HEK293 (cell line): ENCODE results near the gene NR1H2.

Source experiments
- CTCF ChIA-PET: fragments of 350-600 bp; formaldehyde crosslinking; extraction: SDS; loops from one replicate; lab custom pipeline; 2021; ENCODE audit warnings: antibody characterized with exemption; lab: Yijun Ruan, JAX
- POLR2A ChIA-PET: fragments of 300-600 bp; formaldehyde crosslinking; extraction: SDS; loops from one replicate; lab custom pipeline; 2020; ENCODE audit warnings: antibody characterized with exemption, inconsistent platforms; lab: Yijun Ruan, JAX
- H3K27ac ChIP-seq: fragments of 200-500 bp; sonication (Bioruptor generic); 2 replicates; pipeline ENCODE4 v1.5.1; 2014; ENCODE audit warnings: low read depth, low read length, control low read depth, inconsistent platforms; ENCODE audit errors: extremely low read depth
- H3K36me3 ChIP-seq, 2 experiments: fragments of 200-500 bp in 1 of 2; sonication (Bioruptor generic) in 1 of 2; 1 replicate in 1 of 2; 2 replicates in 1 of 2; pipeline ENCODE4 v1.5.1; 2014 to 2017; ENCODE audit warnings: inconsistent platforms in 2 of 2, low read length in 2 of 2; ENCODE audit not compliant: control insufficient read depth in 2 of 2, insufficient read depth in 1 of 2
- H3K4me1 ChIP-seq: fragments of 200-500 bp; sonication (Bioruptor generic); 2 replicates; pipeline ENCODE4 v1.5.1; 2014; ENCODE audit warnings: mild to moderate bottlenecking, low read length, inconsistent platforms; ENCODE audit not compliant: control insufficient read depth, insufficient read depth
- H3K4me3 ChIP-seq: 2 replicates; pipeline ENCODE4 v1.5.1; 2011; ENCODE audit warnings: low read depth, mild to moderate bottlenecking, control low read depth, low read length, moderate library complexity
- H3K9me3 ChIP-seq: fragments of 200-500 bp; sonication (Bioruptor generic); 2 replicates; pipeline ENCODE4 v1.5.1; 2014; ENCODE audit warnings: low read depth, low read length, inconsistent platforms; ENCODE audit not compliant: control insufficient read depth, insufficient read depth
- ATF2 ChIP-seq: fragments of 450-650 bp; formaldehyde crosslinking; IDR thresholded peaks from 2 replicates; pipeline ENCODE4 v1.5.1; 2016; ENCODE audit warnings: missing biosample characterization, missing genetic modification characterization, low read depth
- PRDM10 ChIP-seq: fragments of 450-650 bp; formaldehyde crosslinking; IDR thresholded peaks from 2 replicates; pipeline ENCODE4 v1.5.1; 2016; ENCODE audit warnings: missing biosample characterization, missing genetic modification characterization
- TRIM28 ChIP-seq: IDR thresholded peaks from 2 replicates; pipeline ENCODE4 v1.6.1; 2011; ENCODE audit warnings: low read length, control low read depth, borderline replicate concordance
- ZBTB49 ChIP-seq: fragments of 450-650 bp; formaldehyde crosslinking; IDR thresholded peaks from 2 replicates; pipeline ENCODE4 v1.5.1; 2016; ENCODE audit warnings: missing biosample characterization, missing genetic modification characterization, low read depth
- ZBTB7A ChIP-seq: fragments of 450-650 bp; formaldehyde crosslinking; IDR thresholded peaks from 2 replicates; pipeline ENCODE4 v1.5.1; 2016; ENCODE audit warnings: low read depth, missing biosample characterization, missing genetic modification characterization
- ZNF140 ChIP-seq: fragments of 450-650 bp; formaldehyde crosslinking; IDR thresholded peaks from 2 replicates; pipeline ENCODE4 v1.5.1; 2016; ENCODE audit warnings: missing biosample characterization, missing genetic modification characterization
- ZNF16 ChIP-seq: fragments of 450-650 bp; formaldehyde crosslinking; IDR thresholded peaks from 2 replicates; pipeline ENCODE4 v1.5.1; 2016; ENCODE audit warnings: low read depth, missing biosample characterization, missing genetic modification characterization
- ZNF248 ChIP-seq: fragments of 450-650 bp; formaldehyde crosslinking; IDR thresholded peaks from 2 replicates; pipeline ENCODE4 v1.5.1; 2017; ENCODE audit warnings: missing biosample characterization, missing genetic modification characterization
- ZNF274 ChIP-seq, 2 experiments: fragments of 200-500 bp in 1 of 2; fragments of 450-650 bp in 1 of 2; sonication (Bioruptor generic) in 1 of 2; formaldehyde crosslinking in 1 of 2; IDR thresholded peaks; 2 replicates each; pipeline versions ENCODE4 v1.5.1 to v1.6.1; 2014 to 2016; ENCODE audit warnings: borderline replicate concordance in 1 of 2, inconsistent platforms in 1 of 2, low read length in 1 of 2, missing biosample characterization in 1 of 2, missing genetic modification characterization in 1 of 2
- ZNF335 ChIP-seq: fragments of 450-650 bp; formaldehyde crosslinking; conservative IDR thresholded peaks from 2 replicates; pipeline ENCODE4 v1.5.1; 2016; ENCODE audit warnings: missing biosample characterization, missing genetic modification characterization
- ZNF473 ChIP-seq: fragments of 450-650 bp; formaldehyde crosslinking; IDR thresholded peaks from 2 replicates; pipeline ENCODE4 v1.5.1; 2017; ENCODE audit warnings: missing biosample characterization, missing genetic modification characterization
- ZNF549 ChIP-seq: fragments of 450-650 bp; IDR thresholded peaks from 2 replicates; pipeline ENCODE4 v1.5.1; 2018; ENCODE audit warnings: missing biosample characterization, missing genetic modification characterization, mild to moderate bottlenecking, inconsistent platforms, moderate library complexity
- ZNF558 ChIP-seq: fragments of 450-650 bp; formaldehyde crosslinking; IDR thresholded peaks from 2 replicates; pipeline ENCODE4 v1.5.1; 2016; ENCODE audit warnings: missing biosample characterization, missing genetic modification characterization
- ZNF560 ChIP-seq: fragments of 450-650 bp; formaldehyde crosslinking; IDR thresholded peaks from 2 replicates; pipeline ENCODE4 v1.5.1; 2017; ENCODE audit warnings: missing biosample characterization, missing genetic modification characterization, borderline replicate concordance
- ZNF571 ChIP-seq: fragments of 450-650 bp; formaldehyde crosslinking; IDR thresholded peaks from 2 replicates; pipeline ENCODE4 v1.5.0; 2017; ENCODE audit warnings: missing biosample characterization, missing genetic modification characterization
- ZNF624 ChIP-seq: fragments of 450-650 bp; formaldehyde crosslinking; IDR thresholded peaks from 2 replicates; pipeline ENCODE4 v1.5.1; 2017; ENCODE audit warnings: missing biosample characterization, missing genetic modification characterization
- ZNF76 ChIP-seq: fragments of 450-650 bp; formaldehyde crosslinking; IDR thresholded peaks from 2 replicates; pipeline ENCODE4; 2016; ENCODE audit warnings: low read depth, missing biosample characterization, missing genetic modification characterization, borderline replicate concordance
- ZNF777 ChIP-seq: fragments of 450-650 bp; formaldehyde crosslinking; IDR thresholded peaks from 2 replicates; pipeline ENCODE4 v1.5.1; 2017; ENCODE audit warnings: missing biosample characterization, missing genetic modification characterization, borderline replicate concordance
- ZNF791 ChIP-seq: fragments of 450-650 bp; formaldehyde crosslinking; IDR thresholded peaks from 2 replicates; pipeline ENCODE4 v1.5.1; 2016; ENCODE audit warnings: missing biosample characterization, missing genetic modification characterization
- ZNF830 ChIP-seq: fragments of 450-650 bp; IDR thresholded peaks from 2 replicates; pipeline ENCODE4 v1.5.0; 2018; ENCODE audit warnings: missing biosample characterization, missing genetic modification characterization, low read depth, mild to moderate bottlenecking, moderate library complexity
- ZSCAN30 ChIP-seq: fragments of 450-650 bp; IDR thresholded peaks from 2 replicates; pipeline ENCODE4 v1.5.1; 2018; ENCODE audit warnings: missing biosample characterization, mild to moderate bottlenecking, missing genetic modification characterization, moderate library complexity
- TF ChIP-seq, protein P1 (sequence below): fragments of 450-650 bp; formaldehyde crosslinking; IDR thresholded peaks from 2 replicates; pipeline ENCODE4 v1.5.1; 2016; ENCODE audit warnings: missing biosample characterization, missing genetic modification characterization
- TF ChIP-seq, protein P2 (sequence below): fragments of 450-650 bp; formaldehyde crosslinking; IDR thresholded peaks from 2 replicates; pipeline ENCODE4 v1.5.1; 2017; ENCODE audit warnings: missing biosample characterization, missing genetic modification characterization

The NR1H2 gene

GRCh38 chr19:50378863-50379236 is 2.6 kb downstream of the NR1H2 start (continued):
- no peak for TF ChIP-seq ZSCAN30 (tag by site-specific recombination)
- no peak for TF ChIP-seq ZNF140 (tag by site-specific recombination)
- TF ChIP-seq TRIM28: no peak
- TF ChIP-seq, all 188 proteins: peak for 0

DNA sequence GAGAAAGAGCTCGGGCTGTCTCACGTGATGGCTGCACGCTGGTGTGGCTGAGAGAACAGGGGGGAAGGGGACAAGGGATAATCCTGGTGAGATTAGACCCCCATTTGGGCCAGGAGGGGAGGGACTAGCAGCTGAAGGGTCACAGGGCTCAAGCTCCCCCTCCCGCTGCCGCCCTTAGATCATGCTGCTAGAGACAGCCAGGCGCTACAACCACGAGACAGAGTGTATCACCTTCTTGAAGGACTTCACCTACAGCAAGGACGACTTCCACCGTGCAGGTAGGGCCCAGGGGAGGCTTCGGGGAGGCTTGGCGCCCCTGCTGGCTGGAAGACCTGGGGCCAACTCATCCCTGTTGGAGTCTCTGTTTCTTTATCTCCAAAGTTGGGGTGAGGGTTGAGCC is 3.3 kb downstream of the NR1H2 start:
- ChIA-PET CTCF (interaction anchor here (0.7 kb wide), 1 partner anchor 125 kb away, joined by 4 read pairs; no protein-coding TSS in a partner anchor), POLR2A (no interaction called here)
- Histone ChIP-seq H3K4me3 (no peak overlapping the region), H3K36me3 (peaks cover 7 to 52% of the 10 kb centered on the region in 2 experiments; a peak in 2 of 3 replicates), H3K4me1 (0 out of 2 replicates have a peak, but pooled peaks cover 2% of the 10 kb centered on the region), H3K9me3 (no peaks in the 10 kb centered on the region), H3K27ac (no peak overlapping the region)
- TF ChIP-seq ZNF335 (tag by site-specific recombination) (no peak), ZNF571 (tag by site-specific recombination) (no peak), ZNF473 (tag by site-specific recombination) (no peak), ZNF248 (tag by site-specific recombination) (no peak), ZNF549 (tag by site-specific recombination) (no peak), ZNF830 (tag by site-specific recombination) (no peak), ZBTB7A (tag by site-specific recombination) (no peak), ZNF560 (tag by site-specific recombination) (no peak), ZNF624 (tag by site-specific recombination) (no peak), ZNF16 (tag by site-specific recombination) (no peak), ZNF558 (tag by site-specific recombination) (no peak), ZNF791 (no peak), ZNF76 (tag by site-specific recombination) (no peak), PRDM10 (tag by site-specific recombination) (no peak), ATF2 (tag by site-specific recombination) (no peak), ZNF777 (tag by site-specific recombination) (no peak), ZNF274 (IDR thresholded peaks at IDR 0.05; ENCODE audit: low read length) (no peak), ZNF274 (tag by site-specific recombination; IDR thresholded peaks at IDR 0.05; ENCODE audit: borderline replicate concordance) (no peak), ZBTB49 (tag by site-specific recombination) (no peak)
- TF ChIP-seq, protein P1, sequence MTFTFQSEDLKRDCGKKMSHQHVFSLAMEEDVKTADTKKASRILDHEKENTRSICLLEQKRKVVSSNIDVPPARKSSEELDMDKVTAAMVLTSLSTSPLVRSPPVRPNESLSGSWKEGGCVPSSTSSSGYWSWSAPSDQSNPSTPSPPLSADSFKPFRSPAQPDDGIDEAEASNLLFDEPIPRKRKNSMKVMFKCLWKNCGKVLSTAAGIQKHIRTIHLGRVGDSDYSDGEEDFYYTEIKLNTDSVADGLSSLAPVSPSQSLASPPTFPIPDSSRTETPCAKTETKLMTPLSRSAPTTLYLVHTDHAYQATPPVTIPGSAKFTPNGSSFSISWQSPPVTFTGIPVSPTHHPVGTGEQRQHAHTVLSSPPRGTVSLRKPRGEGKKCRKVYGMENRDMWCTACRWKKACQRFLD (tag by site-specific recombination): no peak
- TF ChIP-seq, protein P2, sequence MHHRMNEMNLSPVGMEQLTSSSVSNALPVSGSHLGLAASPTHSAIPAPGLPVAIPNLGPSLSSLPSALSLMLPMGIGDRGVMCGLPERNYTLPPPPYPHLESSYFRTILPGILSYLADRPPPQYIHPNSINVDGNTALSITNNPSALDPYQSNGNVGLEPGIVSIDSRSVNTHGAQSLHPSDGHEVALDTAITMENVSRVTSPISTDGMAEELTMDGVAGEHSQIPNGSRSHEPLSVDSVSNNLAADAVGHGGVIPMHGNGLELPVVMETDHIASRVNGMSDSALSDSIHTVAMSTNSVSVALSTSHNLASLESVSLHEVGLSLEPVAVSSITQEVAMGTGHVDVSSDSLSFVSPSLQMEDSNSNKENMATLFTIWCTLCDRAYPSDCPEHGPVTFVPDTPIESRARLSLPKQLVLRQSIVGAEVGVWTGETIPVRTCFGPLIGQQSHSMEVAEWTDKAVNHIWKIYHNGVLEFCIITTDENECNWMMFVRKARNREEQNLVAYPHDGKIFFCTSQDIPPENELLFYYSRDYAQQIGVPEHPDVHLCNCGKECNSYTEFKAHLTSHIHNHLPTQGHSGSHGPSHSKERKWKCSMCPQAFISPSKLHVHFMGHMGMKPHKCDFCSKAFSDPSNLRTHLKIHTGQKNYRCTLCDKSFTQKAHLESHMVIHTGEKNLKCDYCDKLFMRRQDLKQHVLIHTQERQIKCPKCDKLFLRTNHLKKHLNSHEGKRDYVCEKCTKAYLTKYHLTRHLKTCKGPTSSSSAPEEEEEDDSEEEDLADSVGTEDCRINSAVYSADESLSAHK: no peak
